ENCODE measurements around the gene OR51B5.
"Not testable (repeated sequence)": the region's sequence is repeated elsewhere in the genome, so short reads cannot be mapped to it uniquely, and the experiment has no call there.

OR51B5 gene

DNA sequence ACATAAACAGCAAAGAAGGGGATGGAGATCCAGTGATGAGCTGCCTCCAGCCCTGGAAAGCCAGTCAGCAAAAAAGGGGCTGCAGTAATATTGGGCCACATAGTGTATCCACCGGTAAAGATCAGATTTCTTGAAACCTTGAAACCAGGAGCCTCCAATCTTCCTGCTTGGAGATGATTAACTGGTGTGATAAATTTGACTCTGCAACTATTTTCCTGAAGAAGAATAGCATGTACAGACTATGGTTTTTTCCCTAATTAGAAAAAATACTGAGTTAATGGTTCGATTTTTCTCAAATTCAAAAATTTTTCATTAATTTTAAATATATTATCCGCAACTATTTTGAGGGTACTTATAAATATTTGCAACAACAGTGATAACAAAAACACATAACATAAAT lies 19.1 kb downstream of the OR51B5 start, which contains the start of gene OR51B2:
Gene OR51B2 (minus strand): TSS at position 101 of the 400 bp plus-strand sequence. CDS start 0 bp downstream, at position 101.
- DNase-seq: no peak

- DNase-seq: peak in 1 of 2 experiments; percentile 20
These were observed 26.0 kb downstream of the OR51B5 start for GRCh38 chr11:5317292-5317691.

- not testable (repeated sequence) for DNase-seq
These were observed 29.8 kb downstream of the OR51B5 start for GRCh38 chr11:5313326-5314023.

GRCh38 chr11:5310423-5310822 lies 32.9 kb downstream of the OR51B5 start:
- DNase-seq: no peak

GRCh38 chr11:5307256-5308019 lies 35.9 kb downstream of the OR51B5 start:
- no peak for DNase-seq

GRCh38 chr11:5304046-5304445 lies 39.3 kb downstream of the OR51B5 start:
- no peak for DNase-seq

- DNase-seq: no peak
These were observed 39.7 kb downstream of the OR51B5 start for GRCh38 chr11:5303626-5304025.

GRCh38 chr11:5301846-5302245 lies 41.5 kb downstream of the OR51B5 start, which contains the start of gene OR51B4:
Gene OR51B4 (minus strand): TSS chr11:5301946. CDS start chr11:5301946, 0 bp downstream.
- DNase-seq: no peak

GRCh38 chr11:5300251-5300650 lies 43.1 kb downstream of the OR51B5 start:
- no peak for DNase-seq

DNA sequence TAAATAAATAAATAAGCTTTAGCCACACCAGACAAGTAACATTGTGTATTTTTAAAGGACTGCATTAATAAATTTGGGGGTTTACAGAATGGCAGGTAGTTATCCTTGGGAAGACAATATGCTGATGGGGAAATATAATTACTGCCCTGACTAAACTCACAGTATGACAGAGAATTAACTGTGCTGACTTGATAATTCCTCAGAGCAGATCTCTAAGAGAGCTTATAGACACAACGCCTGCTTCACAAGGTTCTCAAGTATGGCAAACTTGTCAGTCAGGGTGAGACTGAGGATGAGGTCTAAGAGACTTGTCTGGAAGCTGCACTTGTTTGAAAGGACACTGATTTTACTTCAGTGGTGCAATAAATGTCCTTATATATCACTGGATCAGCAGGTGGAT lies 44.9 kb downstream of the OR51B5 start:
- DNase-seq: no peak

DNA sequence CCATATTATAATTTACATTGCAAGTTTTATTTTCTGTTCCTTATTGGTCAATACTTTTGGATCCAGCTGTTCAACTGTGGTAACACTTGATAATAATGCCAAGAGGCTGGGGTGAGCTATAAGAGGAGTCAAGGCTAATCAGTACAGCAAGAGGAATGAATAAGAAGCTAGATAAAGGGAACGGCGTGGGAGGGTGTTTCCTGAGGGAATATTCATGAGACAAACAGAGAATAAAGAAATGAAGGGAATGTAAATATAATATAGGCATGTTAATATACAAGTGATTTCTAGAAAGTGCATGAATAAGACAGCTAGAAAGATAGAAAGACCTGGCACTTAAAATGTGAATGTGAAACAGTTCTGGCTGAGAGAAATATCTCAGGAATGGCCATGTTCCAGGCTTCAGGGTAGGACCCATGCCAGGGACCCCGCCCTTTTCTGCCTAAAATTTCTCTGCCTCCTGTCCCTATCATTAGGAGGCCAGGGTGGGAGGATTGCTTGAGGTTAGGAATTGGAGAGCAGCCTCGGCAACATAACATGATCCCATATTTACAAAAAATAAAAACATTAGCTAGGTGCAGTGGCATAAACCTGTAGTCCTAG lies 45.5 kb downstream of the OR51B5 start:
- DNase-seq: no peak

GRCh38 chr11:5294342-5294995 lies 48.9 kb downstream of the OR51B5 start:
- not testable (repeated sequence) for DNase-seq

GRCh38 chr11:5293028-5293427 lies 50.3 kb downstream of the OR51B5 start:
- DNase-seq: no peak

Measured in NCI-H526 (cell line).